ENCODE measurements around the gene C2orf92.

C2orf92 gene

GRCh38 chr2:97699765-97700444 lies 30.4 kb downstream of the C2orf92 start:
- ChIA-PET POLR2A (interaction anchor here (0.6 to 5.7 kb wide), 5 partner anchors 8 to 110 kb away, joined by 3 to 39 read pairs (median 4); partner anchors contain the start of genes ACTR1B, ANKRD36B and COX5B), CTCF (interaction anchor here (0.6 to 5.8 kb wide), 16 partner anchors 9 to 1146 kb away, joined by 3 to 80 read pairs (median 3); partner anchors contain the start of gene ANKRD36B)
- DNase-seq (ENCODE audit: extremely low spot score), result peak; percentile 68
- TF ChIP-seq SP1 (IDR thresholded peaks at IDR 0.05) (no peak), L3MBTL2 (conservative IDR thresholded peaks at IDR 0.05) (peak; percentile 94)

GRCh38 chr2:97701186-97701585 lies 31.7 kb downstream of the C2orf92 start:
- CTCF ChIA-PET, result no interaction called here
- no peak for DNase-seq (ENCODE audit: extremely low spot score)
- no peak for TF ChIP-seq NFRKB (IDR thresholded peaks at IDR 0.05)
- TF ChIP-seq BHLHE40 (IDR thresholded peaks at IDR 0.05; ENCODE audit: borderline replicate concordance), result no peak
- TF ChIP-seq CTBP1 (IDR thresholded peaks at IDR 0.05; ENCODE audit: borderline replicate concordance), result no peak
- TF ChIP-seq FOXM1 (IDR thresholded peaks at IDR 0.05; ENCODE audit: borderline replicate concordance), result no peak
- no peak for TF ChIP-seq SUZ12 (IDR thresholded peaks at IDR 0.05)
- TF ChIP-seq SP1 (IDR thresholded peaks at IDR 0.05), result no peak
- TF ChIP-seq HDGF (IDR thresholded peaks at IDR 0.05; ENCODE audit: borderline replicate concordance), result no peak
- no peak for TF ChIP-seq TARDBP (IDR thresholded peaks at IDR 0.05)
- no peak for TF ChIP-seq FOXK2 (IDR thresholded peaks at IDR 0.05)
- TF ChIP-seq ELF4 (IDR thresholded peaks at IDR 0.05), result no peak
- no peak for TF ChIP-seq ZNF384 (IDR thresholded peaks at IDR 0.05)
- POLR2A ChIA-PET, result no interaction called here

GRCh38 chr2:97701851-97702465 lies 32.4 kb downstream of the C2orf92 start:
- ChIA-PET POLR2A (no interaction called here), CTCF (interaction anchor here (0.7 to 1.6 kb wide), 2 partner anchors 46 to 679 kb away, joined by 3 to 5 read pairs; no protein-coding TSS in a partner anchor)
- TF ChIP-seq FOXM1 (IDR thresholded peaks at IDR 0.05; ENCODE audit: borderline replicate concordance) (no peak), ELF4 (IDR thresholded peaks at IDR 0.05) (no peak), BHLHE40 (IDR thresholded peaks at IDR 0.05; ENCODE audit: borderline replicate concordance) (no peak), L3MBTL2 (conservative IDR thresholded peaks at IDR 0.05) (no peak)
- no peak for DNase-seq (ENCODE audit: extremely low spot score)

- POLR2A ChIA-PET, result no interaction called here
- no peak for TF ChIP-seq BHLHE40 (IDR thresholded peaks at IDR 0.05; ENCODE audit: borderline replicate concordance)
- no peak for TF ChIP-seq SP1 (IDR thresholded peaks at IDR 0.05)
- TF ChIP-seq HDGF (IDR thresholded peaks at IDR 0.05; ENCODE audit: borderline replicate concordance), result no peak
- TF ChIP-seq LEF1 (IDR thresholded peaks at IDR 0.05; ENCODE audit: borderline replicate concordance), result no peak
- no peak for TF ChIP-seq FOXA1 (IDR thresholded peaks at IDR 0.05)
- no peak for TF ChIP-seq ARNT (IDR thresholded peaks at IDR 0.05)
- TF ChIP-seq L3MBTL2 (conservative IDR thresholded peaks at IDR 0.05), result no peak
- no peak for TF ChIP-seq NFRKB (IDR thresholded peaks at IDR 0.05)
- TF ChIP-seq ELF4 (IDR thresholded peaks at IDR 0.05), result no peak
- no peak for TF ChIP-seq CTBP1 (IDR thresholded peaks at IDR 0.05; ENCODE audit: borderline replicate concordance)
- TF ChIP-seq PKNOX1 (IDR thresholded peaks at IDR 0.05), result no peak
- TF ChIP-seq ZNF384 (IDR thresholded peaks at IDR 0.05), result no peak
- TF ChIP-seq SUZ12 (IDR thresholded peaks at IDR 0.05), result no peak
- TF ChIP-seq FOXK2 (IDR thresholded peaks at IDR 0.05), result no peak
- TF ChIP-seq TARDBP (IDR thresholded peaks at IDR 0.05), result no peak
- TF ChIP-seq FOXM1 (IDR thresholded peaks at IDR 0.05; ENCODE audit: borderline replicate concordance), result no peak
- no peak for DNase-seq (ENCODE audit: extremely low spot score)
- CTCF ChIA-PET, result interaction anchor here (0.7 to 1.6 kb wide), 3 partner anchors 38 to 678 kb away, joined by 3 to 5 read pairs (median 4); no protein-coding TSS in a partner anchor
Measured at GRCh38 chr2:97702731-97703470, 33.4 kb downstream of the C2orf92 start.

GRCh38 chr2:97703741-97704140 lies 34.2 kb downstream of the C2orf92 start:
- no peak for DNase-seq (ENCODE audit: extremely low spot score)
- ChIA-PET CTCF (interaction anchor here (1.0 kb wide), 1 partner anchor 37 kb away, joined by 4 read pairs; no protein-coding TSS in a partner anchor), POLR2A (no interaction called here)
- no peak for TF ChIP-seq TARDBP (IDR thresholded peaks at IDR 0.05)
- no peak for TF ChIP-seq L3MBTL2 (conservative IDR thresholded peaks at IDR 0.05)
- TF ChIP-seq PKNOX1 (IDR thresholded peaks at IDR 0.05), result no peak
- no peak for TF ChIP-seq ELF4 (IDR thresholded peaks at IDR 0.05)
- no peak for TF ChIP-seq LEF1 (IDR thresholded peaks at IDR 0.05; ENCODE audit: borderline replicate concordance)
- no peak for TF ChIP-seq NFRKB (IDR thresholded peaks at IDR 0.05)
- TF ChIP-seq FOXM1 (IDR thresholded peaks at IDR 0.05; ENCODE audit: borderline replicate concordance), result no peak
- no peak for TF ChIP-seq SP1 (IDR thresholded peaks at IDR 0.05)
- TF ChIP-seq SUZ12 (IDR thresholded peaks at IDR 0.05), result no peak
- TF ChIP-seq ZNF384 (IDR thresholded peaks at IDR 0.05), result no peak
- no peak for TF ChIP-seq FOXK2 (IDR thresholded peaks at IDR 0.05)
- no peak for TF ChIP-seq FOXA1 (IDR thresholded peaks at IDR 0.05)
- TF ChIP-seq HDGF (IDR thresholded peaks at IDR 0.05; ENCODE audit: borderline replicate concordance), result no peak
- TF ChIP-seq ARNT (IDR thresholded peaks at IDR 0.05), result no peak
- TF ChIP-seq BHLHE40 (IDR thresholded peaks at IDR 0.05; ENCODE audit: borderline replicate concordance), result no peak
- no peak for TF ChIP-seq CTBP1 (IDR thresholded peaks at IDR 0.05; ENCODE audit: borderline replicate concordance)

- ChIA-PET CTCF (no interaction called here), POLR2A (interaction anchor here (1.8 kb wide), 1 partner anchor 41 kb away, joined by 7 read pairs; the partner anchor contains the start of gene ACTR1B)
- DNase-seq (ENCODE audit: extremely low spot score), result no peak
- TF ChIP-seq SUZ12 (IDR thresholded peaks at IDR 0.05), result no peak
- TF ChIP-seq SP1 (IDR thresholded peaks at IDR 0.05), result no peak
- TF ChIP-seq NFRKB (IDR thresholded peaks at IDR 0.05), result no peak
- TF ChIP-seq ARNT (IDR thresholded peaks at IDR 0.05), result no peak
- TF ChIP-seq FOXK2 (IDR thresholded peaks at IDR 0.05), result no peak
- no peak for TF ChIP-seq L3MBTL2 (conservative IDR thresholded peaks at IDR 0.05)
- no peak for TF ChIP-seq HDGF (IDR thresholded peaks at IDR 0.05; ENCODE audit: borderline replicate concordance)
- TF ChIP-seq ZNF384 (IDR thresholded peaks at IDR 0.05), result no peak
- TF ChIP-seq TARDBP (IDR thresholded peaks at IDR 0.05), result no peak
- no peak for TF ChIP-seq LEF1 (IDR thresholded peaks at IDR 0.05; ENCODE audit: borderline replicate concordance)
- TF ChIP-seq BHLHE40 (IDR thresholded peaks at IDR 0.05; ENCODE audit: borderline replicate concordance), result no peak
Measured at GRCh38 chr2:97704989-97705388, 35.5 kb downstream of the C2orf92 start.

Measured in HEK293T (cell line).